Sigmoid colon (tissue), 4 donors: ENCODE results near the gene AADACL4.

ENCODE experiments used
- CTCF ChIP-seq, 4 experiments: fragments of 450-650 bp in 3 of 4; fragments of 200-600 bp in 1 of 4; IDR thresholded peaks; one replicate each; pipeline ENCODE4 v1.5.1; 2016 to 2019; ENCODE audit warnings: antibody characterized with exemption in 4 of 4, mild to moderate bottlenecking in 3 of 4, moderate library complexity in 2 of 4
- EP300 ChIP-seq, 4 donors: sonication (generic); formaldehyde crosslinking; IDR thresholded peaks; one replicate each; pipeline ENCODE4 v1.6.1; 2017; ENCODE audit warnings: antibody characterized with exemption in 4 of 4

- no peak for TF ChIP-seq CTCF (IDR thresholded peaks at IDR 0.05)
- TF ChIP-seq EP300 (IDR thresholded peaks at IDR 0.05) = no peak
Measured at GRCh38 chr1:12708396-12709090, 64.7 kb downstream of the AADACL4 start.
